SK-N-SH treated with all-trans-retinoic acid at 6 μM for 48 hours (cell line): Measurements from ENCODE around the gene CIAO2A.

Experiments
- ATAC-seq: fragments of 200-7000 bp; cut with Tn5 transposase; 3 replicates; pipeline ENCODE4 v1.9.1; 2020; ENCODE audit warnings: mild to moderate bottlenecking, moderate library complexity
- ARNTL ChIP-seq: fragments of 450-650 bp; formaldehyde crosslinking; IDR thresholded peaks from 2 replicates; pipeline ENCODE4 v1.5.0; 2020; ENCODE audit warnings: low read depth, mild to moderate bottlenecking, moderate library complexity, borderline replicate concordance
- BACH2 ChIP-seq: fragments of 250-450 bp; sonication (Bioruptor Pico); IDR thresholded peaks from 2 replicates; pipeline ENCODE4 v1.9.0; 2021; ENCODE audit warnings: mild to moderate bottlenecking, borderline replicate concordance
- CSDC2 ChIP-seq: fragments of 250-450 bp; sonication (Bioruptor Pico); IDR thresholded peaks from 2 replicates; pipeline ENCODE4 v1.5.0; 2020; ENCODE audit warnings: mild to moderate bottlenecking, moderate library complexity
- ESRRG ChIP-seq: fragments of 250-450 bp; sonication (Bioruptor Pico); IDR thresholded peaks from 2 replicates; pipeline ENCODE4 v1.6.1; 2021; ENCODE audit warnings: mild to moderate bottlenecking
- GLIS3 ChIP-seq: fragments of 250-450 bp; sonication (Bioruptor Pico); IDR thresholded peaks from 2 replicates; pipeline ENCODE4 v1.5.0; 2020; ENCODE audit warnings: mild to moderate bottlenecking, moderate library complexity
- ISL1 ChIP-seq: fragments of 250-450 bp; sonication (Bioruptor Pico); IDR thresholded peaks from 2 replicates; pipeline ENCODE4 v2.1.2; 2022; ENCODE audit warnings: mild to moderate bottlenecking, moderate library complexity
- OSR1 ChIP-seq: fragments of 250-450 bp; sonication (Bioruptor Pico); IDR thresholded peaks from 2 replicates; pipeline ENCODE4 v1.8.0; 2022; ENCODE audit warnings: moderate library complexity, mild to moderate bottlenecking, inconsistent platforms
- PATZ1 ChIP-seq: fragments of 250-450 bp; sonication (Bioruptor Pico); IDR thresholded peaks from 2 replicates; pipeline ENCODE4 v1.8.0; 2020; ENCODE audit warnings: mild to moderate bottlenecking, moderate library complexity, borderline replicate concordance
- RARB ChIP-seq: fragments of 250-450 bp; sonication (Bioruptor Pico); IDR thresholded peaks from 2 replicates; pipeline ENCODE4 v1.8.0; 2021; ENCODE audit warnings: mild to moderate bottlenecking, moderate library complexity
- SNAI2 ChIP-seq: fragments of 250-450 bp; sonication (Bioruptor Pico); IDR thresholded peaks from 2 replicates; pipeline ENCODE4 v1.5.0; 2020; ENCODE audit warnings: mild to moderate bottlenecking, moderate library complexity
- TCF4 ChIP-seq: fragments of 250-450 bp; sonication (Bioruptor Pico); IDR thresholded peaks from 2 replicates; pipeline ENCODE4 v1.8.0; 2021; ENCODE audit warnings: mild to moderate bottlenecking, moderate library complexity, borderline replicate concordance
- TOX ChIP-seq: fragments of 250-450 bp; sonication (Bioruptor Pico); IDR thresholded peaks from 2 replicates; pipeline ENCODE4 v1.8.0; 2021; ENCODE audit warnings: mild to moderate bottlenecking, moderate library complexity, borderline replicate concordance
- TSHZ2 ChIP-seq: fragments of 250-450 bp; sonication (Bioruptor Pico); IDR thresholded peaks from 2 replicates; pipeline ENCODE4 v1.5.0; 2020; ENCODE audit warnings: mild to moderate bottlenecking, moderate library complexity
- ZC3H10 ChIP-seq: fragments of 250-450 bp; sonication (Bioruptor Pico); IDR thresholded peaks from 2 replicates; pipeline ENCODE4 v1.5.1; 2021; ENCODE audit warnings: mild to moderate bottlenecking, moderate library complexity
- ZFP3 ChIP-seq: fragments of 250-450 bp; sonication (Bioruptor Pico); IDR thresholded peaks from 2 replicates; pipeline ENCODE4 v1.5.0; 2020; ENCODE audit warnings: mild to moderate bottlenecking, moderate library complexity
- ZFP30 ChIP-seq: fragments of 450-650 bp; formaldehyde crosslinking; IDR thresholded peaks from 2 replicates; pipeline ENCODE4 v1.5.0; 2022; ENCODE audit warnings: mild to moderate bottlenecking, moderate library complexity
- ZNF565 ChIP-seq: fragments of 450-650 bp; formaldehyde crosslinking; conservative IDR thresholded peaks from 2 replicates; pipeline ENCODE4 v1.5.0; 2020; ENCODE audit warnings: low read depth, mild to moderate bottlenecking, moderate library complexity
- ZNF70 ChIP-seq: fragments of 450-650 bp; formaldehyde crosslinking; IDR thresholded peaks from 2 replicates; pipeline ENCODE4 v1.5.0; 2020; ENCODE audit warnings: mild to moderate bottlenecking, moderate library complexity
- ZNF8 ChIP-seq: fragments of 450-650 bp; formaldehyde crosslinking; IDR thresholded peaks from 2 replicates; pipeline ENCODE4 v1.5.0; 2020; ENCODE audit warnings: mild to moderate bottlenecking, moderate library complexity
- TF ChIP-seq, protein P1 (sequence below): fragments of 250-450 bp; sonication (Bioruptor Pico); IDR thresholded peaks from 2 replicates; pipeline ENCODE4 v1.8.0; 2021; ENCODE audit warnings: low read depth, mild to moderate bottlenecking, moderate library complexity, borderline replicate concordance
- TF ChIP-seq, protein P2 (sequence below): fragments of 250-450 bp; sonication (Bioruptor Pico); IDR thresholded peaks from 2 replicates; pipeline ENCODE4 v1.5.1; 2021; ENCODE audit warnings: mild to moderate bottlenecking, moderate library complexity
- TF ChIP-seq, protein P3 (sequence below): fragments of 250-450 bp; sonication (Bioruptor Pico); IDR thresholded peaks from 2 replicates; pipeline ENCODE4 v1.5.1; 2020; ENCODE audit warnings: low read depth, mild to moderate bottlenecking, moderate library complexity

Gene CIAO2A

GRCh38 chr15:64026591-64026990 lies 67.0 kb downstream of the CIAO2A start:
- TF ChIP-seq RARB (CRISPR knock-in tag), result no peak
- no peak for TF ChIP-seq ZFP3 (CRISPR knock-in tag)
- no peak for TF ChIP-seq SNAI2 (CRISPR knock-in tag)
- TF ChIP-seq ARNTL (CRISPR knock-in tag), result no peak
- no peak for TF ChIP-seq TSHZ2
- TF ChIP-seq PATZ1 (CRISPR knock-in tag), result no peak
- TF ChIP-seq, protein P1, sequence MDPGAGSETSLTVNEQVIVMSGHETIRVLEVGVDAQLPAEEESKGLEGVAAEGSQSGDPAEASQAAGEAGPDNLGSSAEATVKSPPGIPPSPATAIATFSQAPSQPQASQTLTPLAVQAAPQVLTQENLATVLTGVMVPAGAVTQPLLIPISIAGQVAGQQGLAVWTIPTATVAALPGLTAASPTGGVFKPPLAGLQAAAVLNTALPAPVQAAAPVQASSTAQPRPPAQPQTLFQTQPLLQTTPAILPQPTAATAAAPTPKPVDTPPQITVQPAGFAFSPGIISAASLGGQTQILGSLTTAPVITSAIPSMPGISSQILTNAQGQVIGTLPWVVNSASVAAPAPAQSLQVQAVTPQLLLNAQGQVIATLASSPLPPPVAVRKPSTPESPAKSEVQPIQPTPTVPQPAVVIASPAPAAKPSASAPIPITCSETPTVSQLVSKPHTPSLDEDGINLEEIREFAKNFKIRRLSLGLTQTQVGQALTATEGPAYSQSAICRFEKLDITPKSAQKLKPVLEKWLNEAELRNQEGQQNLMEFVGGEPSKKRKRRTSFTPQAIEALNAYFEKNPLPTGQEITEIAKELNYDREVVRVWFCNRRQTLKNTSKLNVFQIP (CRISPR knock-in tag), result no peak
- no peak for TF ChIP-seq ZNF70
- no peak for TF ChIP-seq GLIS3 (CRISPR knock-in tag)
- no peak for TF ChIP-seq TCF4
- TF ChIP-seq, protein P2, sequence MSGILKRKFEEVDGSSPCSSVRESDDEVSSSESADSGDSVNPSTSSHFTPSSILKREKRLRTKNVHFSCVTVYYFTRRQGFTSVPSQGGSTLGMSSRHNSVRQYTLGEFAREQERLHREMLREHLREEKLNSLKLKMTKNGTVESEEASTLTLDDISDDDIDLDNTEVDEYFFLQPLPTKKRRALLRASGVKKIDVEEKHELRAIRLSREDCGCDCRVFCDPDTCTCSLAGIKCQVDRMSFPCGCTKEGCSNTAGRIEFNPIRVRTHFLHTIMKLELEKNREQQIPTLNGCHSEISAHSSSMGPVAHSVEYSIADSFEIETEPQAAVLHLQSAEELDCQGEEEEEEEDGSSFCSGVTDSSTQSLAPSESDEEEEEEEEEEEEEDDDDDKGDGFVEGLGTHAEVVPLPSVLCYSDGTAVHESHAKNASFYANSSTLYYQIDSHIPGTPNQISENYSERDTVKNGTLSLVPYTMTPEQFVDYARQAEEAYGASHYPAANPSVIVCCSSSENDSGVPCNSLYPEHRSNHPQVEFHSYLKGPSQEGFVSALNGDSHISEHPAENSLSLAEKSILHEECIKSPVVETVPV (CRISPR knock-in tag), result no peak
- ATAC-seq, result no peak

DNA sequence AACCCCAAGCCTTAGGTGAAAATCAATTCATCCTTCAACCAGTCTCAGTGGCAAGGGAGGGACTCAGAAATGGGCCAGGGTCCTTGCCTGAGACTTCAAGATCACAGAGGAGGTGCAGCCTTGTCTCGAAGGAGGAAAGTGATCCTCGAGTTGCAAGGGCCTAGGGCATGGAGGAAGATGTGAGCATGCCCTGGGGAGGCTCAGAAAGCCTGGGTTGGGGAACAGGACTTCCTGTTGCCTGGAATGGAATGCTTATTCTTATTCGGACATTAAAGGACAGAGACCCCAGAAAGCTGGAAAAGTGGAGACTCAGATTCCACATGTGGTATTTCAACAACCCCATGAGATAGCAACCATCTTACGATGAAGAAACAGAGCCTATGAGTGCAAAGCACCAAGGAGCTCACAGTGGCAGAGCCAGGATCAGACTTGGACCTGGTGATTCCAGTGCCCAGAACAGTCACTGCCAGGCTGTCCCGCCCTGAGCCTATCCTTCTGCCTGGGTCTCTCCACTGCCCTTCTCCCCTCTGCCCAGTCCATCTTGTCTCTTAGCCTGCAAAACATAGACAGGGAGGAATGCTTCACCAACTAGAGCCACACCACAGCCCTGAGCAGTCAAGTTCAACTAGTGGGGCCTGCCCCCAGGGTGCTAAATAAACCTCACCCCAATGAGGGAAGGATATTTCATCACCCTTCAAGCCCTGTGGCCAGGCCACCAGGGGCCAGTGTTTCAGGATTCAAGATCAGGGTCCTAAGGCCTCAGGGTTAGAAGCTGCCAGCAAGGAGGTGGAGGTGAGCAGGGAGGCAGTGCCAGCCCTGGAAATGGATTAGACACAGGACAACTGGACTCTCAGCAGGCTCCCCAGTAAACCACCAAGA lies 69.2 kb downstream of the CIAO2A start:
- ATAC-seq, result no peak
- TF ChIP-seq ZFP3 (CRISPR knock-in tag) (no peak), BACH2 (no peak), TCF4 (no peak), ISL1 (CRISPR knock-in tag) (no peak), ZNF8 (CRISPR knock-in tag) (no peak)
- TF ChIP-seq, all 23 proteins: peak for 0

- ATAC-seq, result no peak
- TF ChIP-seq OSR1 (CRISPR knock-in tag) (no peak), ZFP3 (CRISPR knock-in tag) (no peak), RARB (CRISPR knock-in tag) (no peak), ZC3H10 (CRISPR knock-in tag) (no peak), ESRRG (CRISPR knock-in tag) (no peak), ZNF70 (no peak), BACH2 (no peak), ZNF8 (CRISPR knock-in tag) (no peak), ISL1 (CRISPR knock-in tag) (no peak), SNAI2 (CRISPR knock-in tag) (no peak), PATZ1 (CRISPR knock-in tag) (no peak), TOX (no peak), CSDC2 (CRISPR knock-in tag) (no peak), ZFP30 (CRISPR knock-in tag) (no peak), ZNF565 (no peak), ARNTL (CRISPR knock-in tag) (no peak)
- TF ChIP-seq, protein P1 (CRISPR knock-in tag), result no peak
- TF ChIP-seq, protein P2 (CRISPR knock-in tag), result no peak
- TF ChIP-seq, protein P3, sequence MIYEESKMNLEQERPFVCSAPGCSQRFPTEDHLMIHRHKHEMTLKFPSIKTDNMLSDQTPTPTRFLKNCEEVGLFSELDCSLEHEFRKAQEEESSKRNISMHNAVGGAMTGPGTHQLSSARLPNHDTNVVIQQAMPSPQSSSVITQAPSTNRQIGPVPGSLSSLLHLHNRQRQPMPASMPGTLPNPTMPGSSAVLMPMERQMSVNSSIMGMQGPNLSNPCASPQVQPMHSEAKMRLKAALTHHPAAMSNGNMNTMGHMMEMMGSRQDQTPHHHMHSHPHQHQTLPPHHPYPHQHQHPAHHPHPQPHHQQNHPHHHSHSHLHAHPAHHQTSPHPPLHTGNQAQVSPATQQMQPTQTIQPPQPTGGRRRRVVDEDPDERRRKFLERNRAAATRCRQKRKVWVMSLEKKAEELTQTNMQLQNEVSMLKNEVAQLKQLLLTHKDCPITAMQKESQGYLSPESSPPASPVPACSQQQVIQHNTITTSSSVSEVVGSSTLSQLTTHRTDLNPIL (CRISPR knock-in tag), result no peak
Observed at GRCh38 chr15:64023220-64023619, 70.4 kb downstream of the CIAO2A start.
